Rectal smooth muscle tissue (tissue), 1 donor: ENCODE results near the gene ARHGEF2.
A peak's percentile ranks its signal among the peaks of the same experiment; 100 is the strongest.

Source experiments
- H3K27ac ChIP-seq: one replicate; pipeline ENCODE4 v1.7.0; 2013; ENCODE audit warnings: low read depth, low read length, inconsistent platforms
- H3K27me3 ChIP-seq: one replicate; pipeline ENCODE4 v1.7.0; 2013; ENCODE audit warnings: low read length; ENCODE audit not compliant: control insufficient read depth, insufficient read depth
- H3K36me3 ChIP-seq: one replicate; pipeline ENCODE4 v1.7.0; 2013; ENCODE audit warnings: low read length; ENCODE audit not compliant: control insufficient read depth, insufficient read depth
- H3K4me1 ChIP-seq: one replicate; pipeline ENCODE4 v1.7.0; 2013; ENCODE audit warnings: low read length; ENCODE audit not compliant: control insufficient read depth, insufficient read depth
- H3K4me3 ChIP-seq: one replicate; pipeline ENCODE4 v1.7.0; 2013; ENCODE audit warnings: low read length
- H3K9ac ChIP-seq: one replicate; pipeline ENCODE4 v1.7.0; 2013; ENCODE audit warnings: low read length

ARHGEF2 gene

GRCh38 chr1:155942578-155943141 lies 35.7 kb downstream of the ARHGEF2 start:
- Histone ChIP-seq H3K27ac (no peak overlapping the region), H3K4me1 (no peaks in the 10 kb centered on the region), H3K9ac (no peak overlapping the region)

GRCh38 chr1:155941845-155942531 lies 36.4 kb downstream of the ARHGEF2 start:
- Histone ChIP-seq H3K9ac (peak overlapping the region; percentile 28), H3K27me3 (no peaks in the 10 kb centered on the region), H3K36me3 (no peaks in the 10 kb centered on the region), H3K4me1 (no peaks in the 10 kb centered on the region), H3K27ac (no peak overlapping the region), H3K4me3 (peak overlapping the region; percentile 31)

More at GRCh38 chr1:155942578-155943141, 35.7 kb downstream of the ARHGEF2 start:
- Histone ChIP-seq H3K27me3 (no peaks in the 10 kb centered on the region), H3K36me3 (peaks cover 3% of the 10 kb centered on the region), H3K4me3 (peak overlapping the region; percentile 31)

GRCh38 chr1:155940993-155941844 lies 37.1 kb downstream of the ARHGEF2 start, which contains the start of gene RXFP4:
Gene RXFP4 (plus strand): TSS chr1:155941638. CDS start chr1:155941710, 72 bp downstream.
- Histone ChIP-seq H3K27me3 (no peaks in the 10 kb centered on the region), H3K4me3 (peak within 1 kb of the TSS; percentile 31), H3K9ac (peak within 1 kb of the TSS; percentile 28), H3K27ac (no peak within 1 kb of the TSS), H3K36me3 (no peaks in the 10 kb centered on the region), H3K4me1 (no peaks in the 10 kb centered on the region)

DNA sequence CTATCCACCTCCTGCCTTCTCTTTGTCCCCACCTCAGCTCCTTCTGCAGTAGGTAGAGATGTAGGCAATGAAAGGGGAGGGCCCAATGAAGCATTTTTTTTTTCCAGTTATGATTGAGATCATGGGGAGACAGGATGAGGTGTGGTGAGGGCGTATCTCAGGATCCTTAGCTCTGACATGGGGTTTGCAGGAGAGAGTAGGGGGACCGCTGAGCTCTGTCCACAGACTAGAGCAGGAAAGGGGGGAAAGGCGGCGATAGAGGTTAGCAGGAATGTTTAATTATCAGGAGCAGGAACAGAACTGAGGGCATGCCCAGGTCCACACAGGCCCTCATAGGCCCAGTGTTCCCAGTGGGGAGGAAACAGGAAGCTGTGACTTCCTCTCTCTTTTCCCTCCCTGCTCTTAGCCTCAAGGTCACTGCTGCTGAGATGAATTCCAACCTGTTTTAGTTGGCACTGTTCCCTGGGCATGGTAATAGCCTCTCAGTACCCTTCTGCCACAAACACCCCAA lies 37.8 kb downstream of the ARHGEF2 start:
- Histone ChIP-seq H3K27me3 (no peaks in the 10 kb centered on the region), H3K4me3 (no peak overlapping the region), H3K36me3 (no peaks in the 10 kb centered on the region), H3K9ac (no peak overlapping the region), H3K27ac (no peak overlapping the region), H3K4me1 (no peaks in the 10 kb centered on the region)

- no peak overlapping the region for H3K9ac ChIP-seq
These were observed 40.1 kb downstream of the ARHGEF2 start for GRCh38 chr1:155938220-155938627.

DNA sequence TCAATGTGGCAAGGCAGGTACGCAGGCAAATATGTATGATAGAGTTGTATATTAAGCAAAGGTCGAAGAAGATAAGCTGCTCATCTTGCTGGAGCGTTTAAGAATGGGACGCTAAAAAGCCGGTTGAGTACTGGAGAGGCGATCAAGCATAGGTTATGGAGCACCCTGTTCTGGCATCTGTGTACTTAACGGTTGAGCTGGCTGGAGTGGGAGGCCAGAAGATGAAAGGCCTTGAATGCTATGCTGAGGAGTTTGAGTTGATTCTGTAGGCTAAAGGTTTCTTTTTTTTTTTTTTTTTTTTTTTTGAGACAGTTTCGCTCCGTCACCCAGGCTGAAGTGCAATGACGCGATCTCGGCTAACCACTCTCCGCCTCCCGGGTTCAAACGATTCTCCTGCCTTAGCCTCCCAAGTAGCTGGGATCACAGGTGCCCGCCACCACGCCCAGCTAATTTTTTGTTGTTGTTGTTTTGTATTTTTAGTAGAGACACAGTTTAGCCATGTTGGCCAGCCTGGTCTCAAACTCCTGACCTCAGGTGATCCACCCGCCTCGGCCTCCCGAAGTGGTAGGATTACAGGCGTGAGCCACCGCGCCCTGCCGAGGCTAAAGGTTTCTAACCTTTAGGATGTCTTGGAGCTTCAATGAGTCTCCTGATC lies 43.3 kb downstream of the ARHGEF2 start:
- peaks cover 15% of the 10 kb centered on the region for H3K4me1 ChIP-seq
- peak overlapping the region; percentile 90 for H3K27ac ChIP-seq
- H3K4me3 ChIP-seq = peak overlapping the region; percentile 76
- no peaks in the 10 kb centered on the region for H3K27me3 ChIP-seq
- peaks cover 5% of the 10 kb centered on the region for H3K36me3 ChIP-seq
- peak overlapping the region; percentile 18 for H3K9ac ChIP-seq

More at GRCh38 chr1:155938220-155938627, 40.1 kb downstream of the ARHGEF2 start:
- H3K4me3 ChIP-seq = no peak overlapping the region
- no peaks in the 10 kb centered on the region for H3K27me3 ChIP-seq
- H3K27ac ChIP-seq = no peak overlapping the region
- H3K4me1 ChIP-seq = no peaks in the 10 kb centered on the region
- no peaks in the 10 kb centered on the region for H3K36me3 ChIP-seq

- peak within 1 kb of the TSS; percentile 93 for H3K9ac ChIP-seq
- peaks cover 8% of the 10 kb centered on the region for H3K36me3 ChIP-seq
- H3K4me1 ChIP-seq = peaks cover 15% of the 10 kb centered on the region
- no peaks in the 10 kb centered on the region for H3K27me3 ChIP-seq
- H3K27ac ChIP-seq = peak within 1 kb of the TSS; percentile 90
- H3K4me3 ChIP-seq = peak within 1 kb of the TSS; percentile 91
These were observed 44.0 kb downstream of the ARHGEF2 start, which contains the start of gene KHDC4 for GRCh38 chr1:155934097-155934935. Gene KHDC4 (minus strand): TSS chr1:155934413. CDS start chr1:155934373, 40 bp downstream.

- peak overlapping the region; percentile 91 for H3K4me3 ChIP-seq
- no peaks in the 10 kb centered on the region for H3K27me3 ChIP-seq
- peaks cover 15% of the 10 kb centered on the region for H3K4me1 ChIP-seq
- peak overlapping the region; percentile 87 for H3K27ac ChIP-seq
- peak overlapping the region; percentile 93 for H3K9ac ChIP-seq
- H3K36me3 ChIP-seq = peaks cover 13% of the 10 kb centered on the region
These were observed 44.7 kb downstream of the ARHGEF2 start for GRCh38 chr1:155933591-155934096.

DNA sequence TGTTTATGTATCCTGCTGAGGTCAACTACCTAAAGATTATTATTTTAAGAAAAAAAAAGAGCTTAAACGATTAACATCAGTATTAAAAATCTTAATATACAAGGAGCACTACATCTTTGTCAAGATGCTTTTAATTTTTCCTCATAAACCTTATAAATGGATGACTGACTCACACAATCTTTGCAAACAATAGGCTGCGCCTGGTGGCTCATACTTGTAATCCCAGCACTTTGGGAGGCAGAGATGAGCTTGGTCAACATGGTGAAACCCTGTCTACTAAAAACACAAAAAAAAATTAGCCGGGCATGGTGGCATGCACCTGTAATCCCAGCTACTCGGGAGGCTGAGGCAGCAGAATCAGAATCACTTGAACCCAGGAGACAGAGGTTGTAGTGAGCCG lies 45.9 kb downstream of the ARHGEF2 start:
- Histone ChIP-seq H3K27ac (no peak overlapping the region), H3K4me1 (peaks cover 15% of the 10 kb centered on the region), H3K27me3 (no peaks in the 10 kb centered on the region), H3K36me3 (peaks cover 13% of the 10 kb centered on the region), H3K9ac (no peak overlapping the region), H3K4me3 (peak overlapping the region; percentile 41)

DNA sequence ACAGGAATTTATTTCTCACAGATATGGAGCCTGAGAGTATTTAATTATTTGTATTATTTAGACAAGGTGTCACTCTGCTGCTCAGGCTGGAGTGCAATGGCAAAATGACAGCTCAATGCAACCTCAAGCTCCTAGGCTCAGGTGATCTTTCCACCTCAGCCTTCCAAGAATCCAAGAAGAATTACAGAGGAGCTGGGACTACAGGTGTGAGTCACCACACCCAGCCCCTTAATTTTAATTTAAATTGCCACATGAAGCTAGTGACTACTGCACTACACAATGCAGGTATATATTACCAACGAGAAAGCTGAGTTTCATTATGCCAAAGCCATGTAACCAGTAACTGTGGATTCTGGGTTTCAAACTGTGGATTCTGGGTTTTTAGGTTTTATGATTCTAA lies 46.3 kb downstream of the ARHGEF2 start:
- peaks cover 17% of the 10 kb centered on the region for H3K36me3 ChIP-seq
- H3K4me3 ChIP-seq = no peak overlapping the region
- H3K27ac ChIP-seq = no peak overlapping the region
- peaks cover 15% of the 10 kb centered on the region for H3K4me1 ChIP-seq
- H3K9ac ChIP-seq = no peak overlapping the region
- no peaks in the 10 kb centered on the region for H3K27me3 ChIP-seq
